Endothelial cell of umbilical vein (primary cell): Measurements from ENCODE around the gene CAPZA2. TPM values are rescaled to one million over a fixed set of nuclear protein-coding genes. Genes with fewer than 3 reads are reported as not detected.

Experiments used
- BruUV-seq: library from RNA; stranded (reverse); fragments of 400-500 nt; replicated peaks from 2 replicates; lab custom pipeline; 2021; lab: Mats Ljungman, UMichigan
- CTCF ChIA-PET: fragments of 300-600, 350-600 bp; sonication (Branson Sonifier 250); formaldehyde crosslinking; loops from one replicate; lab custom pipeline; 2021; ENCODE audit warnings: antibody characterized with exemption, inconsistent platforms; lab: Charles Lee
- POLR2A ChIA-PET: fragments of 300-600, 350-600 bp; sonication (Branson Sonifier 250); formaldehyde crosslinking; loops from one replicate; lab custom pipeline; 2021; ENCODE audit warnings: antibody characterized with exemption, inconsistent platforms; lab: Charles Lee
- DNase-seq: peaks from one replicate; pipeline ENCODE4 v3.0.0-alpha.2; 2011; ENCODE audit warnings: low read depth, low spot score
- FAIRE-seq: peaks from 2 replicates; lab custom pipeline; 2011; peaks lifted over from hg19 to GRCh38; lab: Jason Lieb, UNC
- H2AFZ ChIP-seq: 2 replicates; pipeline ENCODE4 v1.6.0; 2012; ENCODE audit warnings: low read depth, low read length, control low read depth, inconsistent platforms
- H3K27ac ChIP-seq: 2 replicates; pipeline ENCODE4 v1.5.1; 2011; ENCODE audit warnings: low read depth, mild to moderate bottlenecking, control low read depth, low read length, moderate library complexity; ENCODE audit not compliant: insufficient read depth
- H3K27me3 ChIP-seq, 2 experiments: 2 replicates each; pipeline versions ENCODE4 v1.6.0 to v1.6.1; 2011; ENCODE audit warnings: low read length in 2 of 2, mixed read lengths in 1 of 2; ENCODE audit not compliant: control insufficient read depth in 2 of 2, insufficient read depth in 2 of 2
- H3K36me3 ChIP-seq, 2 experiments: 2 replicates in 1 of 2; 3 replicates in 1 of 2; pipeline ENCODE4 v1.5.1; 2011; ENCODE audit warnings: low read length in 2 of 2, mild to moderate bottlenecking in 1 of 2, moderate library complexity in 1 of 2; ENCODE audit not compliant: control insufficient read depth in 2 of 2, insufficient read depth in 2 of 2; ENCODE audit errors: extremely low read depth in 1 of 2
- H3K4me1 ChIP-seq: 3 replicates; pipeline ENCODE4 v1.5.1; 2011; ENCODE audit warnings: mild to moderate bottlenecking, low read length; ENCODE audit not compliant: control insufficient read depth, insufficient read depth; ENCODE audit errors: extremely low read depth
- H3K4me2 ChIP-seq: 2 replicates; pipeline ENCODE4 v1.6.1; 2011; ENCODE audit warnings: low read length, control low read depth, mixed read lengths; ENCODE audit not compliant: insufficient read depth
- H3K4me3 ChIP-seq, 3 experiments: fragments of 200-600 bp in 1 of 3; sonication (generic), shearing (Covaris generic) in 1 of 3; replicated peaks in 1 of 3; 2 replicates each; pipeline ENCODE4 v1.5.1; 2011 to 2016; ENCODE audit warnings: control low read depth in 3 of 3, low read length in 3 of 3, mild to moderate bottlenecking in 2 of 3, inconsistent platforms in 1 of 3, low read depth in 1 of 3, moderate library complexity in 1 of 3; ENCODE audit not compliant: insufficient read depth in 1 of 3
- H3K79me2 ChIP-seq: 2 replicates; pipeline ENCODE4 v1.6.0; 2012; ENCODE audit warnings: low read length, inconsistent platforms; ENCODE audit not compliant: control insufficient read depth, insufficient read depth
- H3K9ac ChIP-seq: replicated peaks from 2 replicates; pipeline ENCODE3; 2011; ENCODE audit warnings: low read length, control low read depth; ENCODE audit not compliant: insufficient read depth; ENCODE audit errors: extremely low read depth
- H3K9me1 ChIP-seq: replicated peaks from 3 replicates; pipeline ENCODE4 v1.6.0; 2011; ENCODE audit warnings: mild to moderate bottlenecking, low read length; ENCODE audit not compliant: control insufficient read depth, insufficient read depth; ENCODE audit errors: extremely low read depth
- H3K9me3 ChIP-seq: replicated peaks from 2 replicates; pipeline ENCODE4 v1.5.1; 2012; ENCODE audit warnings: low read length, inconsistent platforms; ENCODE audit not compliant: control insufficient read depth, insufficient read depth
- H4K20me1 ChIP-seq: replicated peaks from 2 replicates; pipeline ENCODE3; 2011; ENCODE audit warnings: mild to moderate bottlenecking, low read length; ENCODE audit not compliant: control insufficient read depth, insufficient read depth; ENCODE audit errors: extremely low read depth
- EZH2 ChIP-seq: IDR thresholded peaks from 2 replicates; pipeline ENCODE4 v1.6.1; 2012; ENCODE audit warnings: borderline replicate concordance, low read depth, mild to moderate bottlenecking, moderate library complexity, low read length, inconsistent platforms; ENCODE audit not compliant: severe bottlenecking
- FOS ChIP-seq: IDR thresholded peaks from 2 replicates; pipeline ENCODE4 v1.6.1; 2011; ENCODE audit warnings: mild to moderate bottlenecking, low read length, moderate library complexity, borderline replicate concordance; ENCODE audit not compliant: insufficient read depth
- GATA2 ChIP-seq: IDR thresholded peaks from 2 replicates; pipeline ENCODE4 v1.7.0; 2011; ENCODE audit warnings: low read depth, mild to moderate bottlenecking, moderate library complexity, mixed read lengths, low read length; ENCODE audit not compliant: insufficient read length, insufficient read depth
- JUN ChIP-seq: IDR thresholded peaks from 2 replicates; pipeline ENCODE4 v1.6.1; 2011; ENCODE audit warnings: borderline replicate concordance, low read depth; ENCODE audit not compliant: insufficient read length, insufficient read depth
- MAX ChIP-seq: IDR thresholded peaks from 2 replicates; pipeline ENCODE4 v1.6.1; 2011; ENCODE audit not compliant: insufficient read depth, insufficient read length
- MYC ChIP-seq: IDR thresholded peaks from one replicate; pipeline ENCODE4 v1.6.1; 2011; ENCODE audit warnings: mild to moderate bottlenecking, low read depth, low read length
- POLR2A ChIP-seq: IDR thresholded peaks from 2 replicates; pipeline ENCODE4 v1.6.1; 2012; ENCODE audit warnings: low read depth, mild to moderate bottlenecking, control low read depth, low read length
- POLR2AphosphoS5 ChIP-seq: IDR thresholded peaks from 2 replicates; pipeline ENCODE4 v1.6.1; 2012; ENCODE audit warnings: low read depth, mild to moderate bottlenecking, control low read depth, low read length, moderate library complexity; ENCODE audit not compliant: insufficient read depth
- dilution Hi-C: fragments of 300-500 bp; cut with MboI; formaldehyde crosslinking; loops from one replicate; pipeline ENCODE4 v1.15.0; 2019; ENCODE audit warnings: low sequenced_read_pairs; ENCODE audit not compliant: extremely low pct_ligation_motif_present
- intact Hi-C: fragments of 100-400 bp; cut with micrococcal nuclease; formaldehyde crosslinking; loops from one replicate; pipeline ENCODE4 v1.10.0; 2022
- polyA plus RNA-seq, 4 experiments: library from polyadenylated mRNA; depleted of rRNA in 3 of 4; stranded (reverse) in 3 of 4; unstranded in 1 of 4; fragments of >200 nt; gene quantifications; 2 replicates each; pipeline versions ENCODE4 v1.2.1 to v1.2.3, GENCODE V29; 2011 to 2012; ENCODE audit warnings: missing spikeins in 1 of 4
- total RNA-seq: library from RNA; stranded (reverse); gene quantifications from 2 replicates; pipeline ENCODE4 v1.2.3, GENCODE V29; 2021
- TF ChIP-seq, protein P1 (sequence below), 2 donors: IDR thresholded peaks; 1 replicate in 1 of 2; 2 replicates in 1 of 2; pipeline ENCODE4 v1.5.1; 2011; ENCODE audit warnings: low read length in 2 of 2, mild to moderate bottlenecking in 2 of 2, moderate library complexity in 2 of 2, control low read depth in 1 of 2, inconsistent platforms in 1 of 2, low read depth in 1 of 2; ENCODE audit not compliant: insufficient read depth in 1 of 2; ENCODE audit errors: extremely low read depth in 1 of 2

CAPZA2 gene
- total and polyA plus RNA-seq, 2 donors (not counting 3 experiments of a cell fraction or from before 2014, with no cell fraction given): 48.1 to 347 TPM

DNA sequence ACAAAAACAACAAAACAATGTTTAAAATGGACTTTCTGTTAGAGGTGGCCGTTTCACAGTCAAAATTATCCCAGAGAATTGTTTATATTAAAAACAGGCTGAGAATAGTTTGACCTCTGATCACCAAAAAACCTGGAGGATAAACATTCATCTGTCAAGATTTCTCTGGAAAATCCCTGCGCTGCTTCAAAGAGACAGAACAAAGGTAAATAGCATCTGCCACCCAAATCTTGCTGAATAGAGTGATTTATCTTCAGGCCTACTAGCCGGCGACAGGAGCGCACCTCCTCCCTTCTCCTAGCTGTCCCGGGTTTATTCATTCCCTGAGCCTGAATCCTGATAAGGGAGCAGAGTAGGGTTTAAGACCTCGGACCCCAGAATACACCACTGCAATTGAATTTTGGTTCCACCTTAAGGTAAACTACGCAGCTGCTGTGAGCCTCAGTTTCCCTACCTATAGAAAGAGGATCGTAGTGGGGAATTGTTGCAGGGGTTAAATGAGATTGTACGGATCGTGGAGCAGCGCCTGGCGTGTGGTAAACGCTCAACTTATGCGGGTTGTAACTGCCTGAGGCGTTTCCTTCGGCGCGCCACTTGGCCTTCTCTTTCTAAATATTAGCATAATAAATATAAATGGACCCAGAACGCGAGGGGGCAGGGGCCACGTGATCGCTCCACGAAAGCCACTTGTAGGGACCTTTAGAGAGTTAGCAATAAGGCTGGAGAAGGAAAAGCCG, 90.4 kb downstream of the CAPZA2 start:
- Histone ChIP-seq H3K27ac (peak overlapping the region; percentile 95), H3K4me1 (peaks cover 24% of the 10 kb centered on the region), H3K36me3 (no peaks in the 10 kb centered on the region), H3K9me1 (no peaks in the 10 kb centered on the region), H3K9me3 (no peaks in the 10 kb centered on the region), H4K20me1 (no peaks in the 10 kb centered on the region), H3K4me2 (peak overlapping the region; percentile 97), H3K9ac (peak overlapping the region; percentile 95), H2AFZ (peak overlapping the region; percentile 98), H3K27me3 (no peaks in the 10 kb centered on the region), H3K79me2 (peaks cover 34% of the 10 kb centered on the region), H3K4me3 (peak overlapping the region; percentile 80 to 92 (median 82))
- FAIRE-seq: peak; percentile 52
- peak; percentile 71 for DNase-seq
- ChIA-PET CTCF (interaction anchor here (1.0 to 2.3 kb wide), 8 partner anchors 20 to 205 kb away, joined by 3 to 13 read pairs (median 5); no protein-coding TSS in a partner anchor), POLR2A (interaction anchor here (0.5 to 0.6 kb wide), 2 partner anchors 34 to 96 kb away, joined by 3 read pairs; no protein-coding TSS in a partner anchor)
- TSS peak; percentile 64 for BruUV-seq
- TF ChIP-seq MAX: peak; percentile 14
- no peak for TF ChIP-seq POLR2A
- dilution Hi-C loops (no loop called here), intact Hi-C loops (no loop called here)

- H3K79me2 ChIP-seq: peaks cover 37% of the 10 kb centered on the region
- ChIA-PET POLR2A (interaction anchor here (0.5 kb wide), 1 partner anchor 97 kb away, joined by 3 read pairs; no protein-coding TSS in a partner anchor), CTCF (interaction anchor here (1.0 to 2.3 kb wide), 8 partner anchors 20 to 204 kb away, joined by 3 to 13 read pairs (median 8); no protein-coding TSS in a partner anchor)
- no peaks in the 10 kb centered on the region for H3K9me3 ChIP-seq
- FAIRE-seq (peak; percentile 52), DNase-seq (peak; percentile 73)
- peak within 1 kb of the TSS; percentile 95 for H3K9ac ChIP-seq
- dilution Hi-C loops: no loop called here
- H3K4me2 ChIP-seq: peak within 1 kb of the TSS; percentile 97
- H4K20me1 ChIP-seq: no peaks in the 10 kb centered on the region
- peak within 1 kb of the TSS; percentile 88 to 92 (median 89) for H3K4me3 ChIP-seq
- TF ChIP-seq, protein P1, sequence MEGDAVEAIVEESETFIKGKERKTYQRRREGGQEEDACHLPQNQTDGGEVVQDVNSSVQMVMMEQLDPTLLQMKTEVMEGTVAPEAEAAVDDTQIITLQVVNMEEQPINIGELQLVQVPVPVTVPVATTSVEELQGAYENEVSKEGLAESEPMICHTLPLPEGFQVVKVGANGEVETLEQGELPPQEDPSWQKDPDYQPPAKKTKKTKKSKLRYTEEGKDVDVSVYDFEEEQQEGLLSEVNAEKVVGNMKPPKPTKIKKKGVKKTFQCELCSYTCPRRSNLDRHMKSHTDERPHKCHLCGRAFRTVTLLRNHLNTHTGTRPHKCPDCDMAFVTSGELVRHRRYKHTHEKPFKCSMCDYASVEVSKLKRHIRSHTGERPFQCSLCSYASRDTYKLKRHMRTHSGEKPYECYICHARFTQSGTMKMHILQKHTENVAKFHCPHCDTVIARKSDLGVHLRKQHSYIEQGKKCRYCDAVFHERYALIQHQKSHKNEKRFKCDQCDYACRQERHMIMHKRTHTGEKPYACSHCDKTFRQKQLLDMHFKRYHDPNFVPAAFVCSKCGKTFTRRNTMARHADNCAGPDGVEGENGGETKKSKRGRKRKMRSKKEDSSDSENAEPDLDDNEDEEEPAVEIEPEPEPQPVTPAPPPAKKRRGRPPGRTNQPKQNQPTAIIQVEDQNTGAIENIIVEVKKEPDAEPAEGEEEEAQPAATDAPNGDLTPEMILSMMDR (IDR thresholded peaks at IDR 0.05; ENCODE audit: extremely low read depth in 1 of 2, insufficient read depth in 1 of 2, low read depth in 1 of 2, low read length in 2 of 2): no peak
- no peak for TF ChIP-seq POLR2A
- TF ChIP-seq MYC: no peak
- TF ChIP-seq GATA2: no peak
- peak; percentile 29 for TF ChIP-seq FOS
- no peak for TF ChIP-seq MAX
- no peak for TF ChIP-seq JUN
- no peak for TF ChIP-seq EZH2
- peak; percentile 27 for TF ChIP-seq POLR2AphosphoS5
- H3K27ac ChIP-seq: peak within 1 kb of the TSS; percentile 95
- peaks cover 24% of the 10 kb centered on the region for H3K4me1 ChIP-seq
- peak within 1 kb of the TSS; percentile 98 for H2AFZ ChIP-seq
- no TSS peak for BruUV-seq
- H3K9me1 ChIP-seq: no peaks in the 10 kb centered on the region
- no peaks in the 10 kb centered on the region for H3K27me3 ChIP-seq
- H3K36me3 ChIP-seq: no peaks in the 10 kb centered on the region
- intact Hi-C loops: no loop called here
These were observed 91.1 kb downstream of the CAPZA2 start, which contains the start of gene ST7 for GRCh38 chr7:116953372-116953905. TSS of gene ST7 (plus strand) at chr7:116953501. CDS start at chr7:116953541, 40 bp downstream.
